A673 (cell line): Measurements from ENCODE around the gene MDFI. TPM values are rescaled to one million over a fixed set of nuclear protein-coding genes. Genes with fewer than 3 reads are reported as not detected.

Experiments
- BruUV-seq: library from RNA; stranded (reverse); fragments of 400-500 nt; replicated peaks from 2 replicates; lab custom pipeline; 2021; lab: Mats Ljungman, UMichigan
- CTCF ChIA-PET: fragments of 300-600 bp; sonication (Branson Sonifier 250); formaldehyde crosslinking; loops from one replicate; lab custom pipeline; 2022; ENCODE audit warnings: antibody characterized with exemption; lab: Charles Lee
- POLR2A ChIA-PET: fragments of 300-600 bp; sonication (Branson Sonifier 250); formaldehyde crosslinking; loops from one replicate; lab custom pipeline; 2022; ENCODE audit warnings: antibody characterized with exemption; ENCODE audit not compliant: low non-redundant PET; lab: Charles Lee
- DNase-seq: peaks from one replicate; pipeline ENCODE4 v3.0.0-alpha.2; 2015; ENCODE audit warnings: low spot score
- H3K27ac ChIP-seq: fragments of 200-600 bp; sonication (generic); 2 replicates; pipeline ENCODE4 v1.5.1; 2016; ENCODE audit warnings: mixed run types, low read depth, mild to moderate bottlenecking, mixed read lengths, antibody characterized with exemption, low read length; ENCODE audit not compliant: poor library complexity, severe bottlenecking
- H3K27me3 ChIP-seq: fragments of 200-600 bp; sonication (generic); replicated peaks from 2 replicates; pipeline ENCODE4 v1.6.1; 2017; ENCODE audit warnings: mixed run types, low read depth, mild to moderate bottlenecking, mixed read lengths, antibody characterized with exemption, low read length; ENCODE audit not compliant: insufficient read depth, poor library complexity
- H3K36me3 ChIP-seq: fragments of 200-600 bp; sonication (generic); 2 replicates; pipeline ENCODE4 v1.6.1; 2016; ENCODE audit warnings: mixed run types, mild to moderate bottlenecking, mixed read lengths, antibody characterized with exemption, low read length; ENCODE audit not compliant: insufficient read depth, poor library complexity, severe bottlenecking
- H3K4me1 ChIP-seq: fragments of 200-600 bp; sonication (generic); 2 replicates; pipeline ENCODE4 v1.6.1; 2017; ENCODE audit warnings: mixed run types, mild to moderate bottlenecking, mixed read lengths, antibody characterized with exemption, low read length; ENCODE audit not compliant: insufficient read depth, poor library complexity, severe bottlenecking
- H3K4me3 ChIP-seq: fragments of 200-600 bp; sonication (generic); 2 replicates; pipeline ENCODE4 v1.5.1; 2016; ENCODE audit warnings: low read depth, mixed run types, mild to moderate bottlenecking, mixed read lengths, low read length; ENCODE audit not compliant: poor library complexity, severe bottlenecking
- H3K9me3 ChIP-seq: fragments of 200-600 bp; sonication (generic); 2 replicates; pipeline ENCODE4 v1.6.1; 2016; ENCODE audit warnings: mixed run types, low read depth, mild to moderate bottlenecking, mixed read lengths, antibody characterized with exemption, low read length; ENCODE audit not compliant: poor library complexity, severe bottlenecking
- CTCF ChIP-seq: fragments of 300-800, 200-600 bp; sonication (generic); conservative IDR thresholded peaks from 2 replicates; pipeline ENCODE4 v1.5.1; 2017; ENCODE audit warnings: low read depth, mild to moderate bottlenecking, antibody characterized with exemption, low read length, moderate library complexity, mixed read lengths
- EZH2 ChIP-seq: fragments of 200-600 bp; sonication (generic); IDR thresholded peaks from 2 replicates; pipeline ENCODE4 v1.6.1; 2017; ENCODE audit warnings: borderline replicate concordance, low read depth, mild to moderate bottlenecking, mixed read lengths, antibody characterized with exemption, low read length; ENCODE audit not compliant: poor library complexity, severe bottlenecking
- intact Hi-C: fragments of 100-400 bp; cut with micrococcal nuclease; formaldehyde crosslinking; loops from one replicate; pipeline ENCODE4 v1.10.0; 2022; ENCODE audit not compliant: unreplicated experiment
- total RNA-seq: library from RNA; stranded (reverse); gene quantifications from 2 replicates; pipeline ENCODE4 v1.2.3, GENCODE V29; 2021

MDFI gene
- total RNA-seq, 1 experiment from 2014 or later, result 342 TPM

GRCh38 chr6:41596807-41597206 lies 41.5 kb upstream of the MDFI start:
- BruUV-seq, result no TSS peak
- ChIA-PET POLR2A (no interaction called here), CTCF (no interaction called here)
- Histone ChIP-seq H3K4me3 (no peak overlapping the region), H3K27me3 (no peaks in the 10 kb centered on the region), H3K36me3 (peaks cover 19% of the 10 kb centered on the region), H3K4me1 (peaks cover 3% of the 10 kb centered on the region), H3K27ac (no peak overlapping the region), H3K9me3 (no peaks in the 10 kb centered on the region)
- DNase-seq, result no peak
- no peak for TF ChIP-seq EZH2
- TF ChIP-seq CTCF, result no peak
- intact Hi-C loops, result no loop called here

- POLR2A ChIA-PET, result no interaction called here
- no TSS peak for BruUV-seq
- H3K9me3 ChIP-seq, result no peaks in the 10 kb centered on the region
Measured at GRCh38 chr6:41597246-41598000, 40.8 kb upstream of the MDFI start.

GRCh38 chr6:41598670-41599014 lies 39.6 kb upstream of the MDFI start:
- Histone ChIP-seq H3K27me3 (no peaks in the 10 kb centered on the region), H3K27ac (no peak overlapping the region), H3K4me3 (no peak overlapping the region), H3K9me3 (no peaks in the 10 kb centered on the region), H3K36me3 (peaks cover 14% of the 10 kb centered on the region), H3K4me1 (peaks cover 11% of the 10 kb centered on the region)
- ChIA-PET CTCF (no interaction called here), POLR2A (no interaction called here)
- no peak for DNase-seq
- intact Hi-C loops, result no loop called here
- no TSS peak for BruUV-seq
- TF ChIP-seq CTCF (no peak), EZH2 (no peak)

More at GRCh38 chr6:41597246-41598000, 40.8 kb upstream of the MDFI start:
- DNase-seq, result no peak
- no peak overlapping the region for H3K4me3 ChIP-seq
- intact Hi-C loops, result no loop called here
- no peak for TF ChIP-seq CTCF
- TF ChIP-seq EZH2, result no peak
- CTCF ChIA-PET, result no interaction called here
- peaks cover 17% of the 10 kb centered on the region for H3K36me3 ChIP-seq
- H3K27ac ChIP-seq, result no peak overlapping the region
- H3K27me3 ChIP-seq, result no peaks in the 10 kb centered on the region
- H3K4me1 ChIP-seq, result peaks cover 4% of the 10 kb centered on the region
